ENCODE data around the gene KCNN3.

KCNN3 gene

DNA sequence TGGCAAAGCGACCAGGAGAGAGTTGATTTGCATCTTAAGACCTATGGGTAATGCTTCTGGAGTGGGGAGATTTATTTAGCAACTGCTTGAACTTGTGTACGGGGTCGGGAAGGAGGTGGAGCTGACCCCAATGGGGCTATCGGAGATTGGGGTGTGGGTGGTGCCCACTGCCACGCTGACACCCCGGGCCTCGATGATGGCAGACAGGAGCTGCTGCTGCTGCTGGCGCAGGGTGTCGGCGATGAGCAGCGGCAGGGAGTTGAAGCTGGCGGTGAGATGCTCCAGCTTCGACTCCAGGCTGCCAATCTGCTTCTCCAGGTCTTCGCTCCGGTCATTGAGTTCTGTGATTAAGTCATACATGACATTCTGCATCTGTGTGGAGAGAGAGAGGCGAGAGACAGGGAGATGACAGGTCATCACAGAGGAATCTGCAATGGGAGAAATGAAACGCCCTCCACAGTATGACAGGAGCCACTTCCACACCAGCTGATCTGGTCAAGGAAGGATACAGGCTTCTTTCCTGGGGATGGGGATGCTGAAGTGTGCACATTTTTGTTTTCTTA is 162.1 kb downstream of the KCNN3 start:
- TF ChIP-seq, protein P1, sequence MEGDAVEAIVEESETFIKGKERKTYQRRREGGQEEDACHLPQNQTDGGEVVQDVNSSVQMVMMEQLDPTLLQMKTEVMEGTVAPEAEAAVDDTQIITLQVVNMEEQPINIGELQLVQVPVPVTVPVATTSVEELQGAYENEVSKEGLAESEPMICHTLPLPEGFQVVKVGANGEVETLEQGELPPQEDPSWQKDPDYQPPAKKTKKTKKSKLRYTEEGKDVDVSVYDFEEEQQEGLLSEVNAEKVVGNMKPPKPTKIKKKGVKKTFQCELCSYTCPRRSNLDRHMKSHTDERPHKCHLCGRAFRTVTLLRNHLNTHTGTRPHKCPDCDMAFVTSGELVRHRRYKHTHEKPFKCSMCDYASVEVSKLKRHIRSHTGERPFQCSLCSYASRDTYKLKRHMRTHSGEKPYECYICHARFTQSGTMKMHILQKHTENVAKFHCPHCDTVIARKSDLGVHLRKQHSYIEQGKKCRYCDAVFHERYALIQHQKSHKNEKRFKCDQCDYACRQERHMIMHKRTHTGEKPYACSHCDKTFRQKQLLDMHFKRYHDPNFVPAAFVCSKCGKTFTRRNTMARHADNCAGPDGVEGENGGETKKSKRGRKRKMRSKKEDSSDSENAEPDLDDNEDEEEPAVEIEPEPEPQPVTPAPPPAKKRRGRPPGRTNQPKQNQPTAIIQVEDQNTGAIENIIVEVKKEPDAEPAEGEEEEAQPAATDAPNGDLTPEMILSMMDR (IDR thresholded peaks at IDR 0.05): no peak
- Histone ChIP-seq H3K27ac (no peak overlapping the region), H3K4me3 (no peak overlapping the region)
- no peak for DNase-seq (ENCODE audit: low spot score)

DNA sequence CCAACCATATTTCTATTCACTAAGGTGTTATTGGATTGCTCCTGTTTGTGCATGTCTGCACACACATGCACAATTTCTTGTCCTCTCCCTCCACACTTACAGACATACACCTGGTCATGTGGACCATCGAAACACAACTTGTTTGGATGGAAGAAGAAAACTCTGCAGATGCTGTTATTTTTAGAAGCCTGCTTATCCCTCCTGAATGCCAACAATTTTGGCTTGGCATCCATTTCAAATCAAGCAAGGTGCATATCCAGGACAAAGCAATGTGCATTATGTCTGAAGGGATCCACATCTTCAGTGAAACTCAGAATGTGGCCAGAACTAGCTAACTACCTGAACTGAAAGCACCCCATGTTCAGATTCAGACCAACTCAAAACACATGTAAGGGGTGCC is 163.2 kb downstream of the KCNN3 start:
- TF ChIP-seq, protein P1 (IDR thresholded peaks at IDR 0.05): no peak
- DNase-seq (ENCODE audit: low spot score): no peak
- no peak overlapping the region for H3K4me3 ChIP-seq

DNA sequence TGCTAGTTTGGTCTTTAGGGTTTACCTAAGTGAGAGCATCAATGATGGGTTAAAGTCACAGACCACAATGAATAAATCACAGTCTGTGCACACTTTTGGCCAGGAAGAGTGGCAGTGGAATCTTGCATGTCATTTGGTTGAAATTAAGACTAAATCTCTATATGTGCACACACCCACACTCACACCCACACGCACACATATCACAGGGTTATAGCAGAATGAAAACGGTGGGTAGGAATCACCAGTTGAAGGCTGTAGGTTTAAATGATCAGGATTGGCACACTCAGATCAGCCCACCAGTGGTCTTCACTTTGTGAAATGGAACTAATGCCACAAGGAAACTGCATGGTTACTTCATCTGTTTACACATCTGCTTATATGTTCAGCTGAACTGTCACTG is 164.5 kb downstream of the KCNN3 start:
- DNase-seq (ENCODE audit: low spot score): no peak
- Histone ChIP-seq H3K27ac (no peak overlapping the region), H3K4me3 (no peak overlapping the region)
- TF ChIP-seq, protein P1 (IDR thresholded peaks at IDR 0.05): no peak

More for the DNA sequence above, 163.2 kb downstream of the KCNN3 start:
- no peak overlapping the region for H3K27ac ChIP-seq

DNA sequence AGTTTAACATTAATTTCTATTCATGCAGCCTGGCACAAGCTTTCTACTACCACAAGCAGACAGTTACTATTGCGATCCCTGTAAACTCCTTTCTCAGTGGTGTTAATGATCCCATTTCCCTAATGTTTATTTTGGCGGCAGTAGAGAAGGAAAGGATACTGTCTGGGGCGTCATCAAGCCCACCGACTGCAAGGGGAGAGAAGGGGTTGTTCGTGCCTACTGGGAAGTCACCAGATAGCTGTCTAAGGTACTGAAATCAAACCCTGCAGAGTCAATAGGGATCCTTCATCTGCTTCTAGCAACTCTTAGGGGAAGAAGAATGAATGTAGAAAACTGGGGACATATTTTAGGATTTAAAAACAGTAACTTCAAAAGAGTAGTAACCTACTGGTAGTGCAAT is 166.9 kb downstream of the KCNN3 start:
- no peak for DNase-seq (ENCODE audit: low spot score)
- TF ChIP-seq, protein P1 (IDR thresholded peaks at IDR 0.05): no peak

DNA sequence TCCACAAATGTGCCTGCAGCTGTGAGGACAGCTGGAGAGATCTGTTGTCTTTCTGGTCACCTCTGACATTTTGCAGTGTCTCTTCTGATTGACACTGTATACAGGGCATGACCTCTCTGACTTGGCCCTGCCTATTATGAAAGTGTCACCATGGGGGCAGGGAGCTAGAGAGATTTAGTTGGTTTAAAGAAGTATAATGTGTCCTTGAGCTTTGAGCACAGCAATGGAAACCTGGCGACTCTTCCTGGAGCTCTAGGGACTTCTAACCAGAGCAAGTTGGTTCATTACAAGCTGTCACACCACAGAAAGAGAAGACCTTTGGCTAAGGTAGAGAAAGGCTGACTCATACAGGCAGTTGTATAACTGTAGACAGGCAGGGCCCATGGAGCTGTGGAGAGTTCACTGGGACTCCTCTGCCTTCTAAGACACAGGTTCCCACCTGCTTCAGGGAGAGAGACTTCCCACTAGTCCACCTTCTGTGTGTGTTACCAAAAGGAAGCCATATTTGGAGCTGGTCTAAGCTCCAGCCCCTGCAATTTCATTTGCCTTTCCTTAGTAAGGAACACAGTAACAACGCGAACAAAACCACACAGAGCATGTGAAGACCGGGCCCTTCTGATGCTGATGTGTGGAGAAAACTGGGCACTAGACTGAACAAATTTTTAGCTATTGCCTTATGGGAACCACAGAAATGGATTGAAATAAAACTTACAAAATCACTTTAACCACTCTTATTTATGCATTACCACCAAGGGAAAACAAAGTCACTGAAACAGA is 171.6 kb downstream of the KCNN3 start:
- TF ChIP-seq, protein P1 (IDR thresholded peaks at IDR 0.05): no peak
- Histone ChIP-seq H3K4me3 (no peak overlapping the region), H3K27ac (no peak overlapping the region)
- no peak for DNase-seq (ENCODE audit: low spot score)

More for the DNA sequence above, 166.9 kb downstream of the KCNN3 start:
- H3K4me3 ChIP-seq: no peak overlapping the region
- no peak overlapping the region for H3K27ac ChIP-seq

DNA sequence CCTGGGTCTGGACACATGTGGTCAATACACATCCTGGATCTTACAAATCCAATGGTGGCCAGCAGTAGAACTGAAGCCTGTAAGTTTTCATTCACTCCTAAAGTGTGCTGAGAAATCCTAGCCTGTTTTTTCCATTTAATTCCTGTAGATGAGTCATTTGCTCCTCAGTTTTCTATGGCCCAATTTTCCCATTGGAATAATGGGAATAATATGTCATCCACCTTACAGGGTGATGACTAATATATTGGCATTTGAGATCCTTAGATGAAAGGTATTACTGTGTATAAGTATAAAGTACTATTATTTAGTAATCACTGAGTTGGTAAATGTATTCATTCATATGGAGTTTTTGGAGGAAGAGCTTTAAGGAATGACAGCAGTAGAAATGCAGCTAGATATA is 172.4 kb downstream of the KCNN3 start:
- TF ChIP-seq, protein P1 (IDR thresholded peaks at IDR 0.05): no peak
- DNase-seq (ENCODE audit: low spot score): no peak
- no peak overlapping the region for H3K27ac ChIP-seq
- H3K4me3 ChIP-seq: no peak overlapping the region

DNA sequence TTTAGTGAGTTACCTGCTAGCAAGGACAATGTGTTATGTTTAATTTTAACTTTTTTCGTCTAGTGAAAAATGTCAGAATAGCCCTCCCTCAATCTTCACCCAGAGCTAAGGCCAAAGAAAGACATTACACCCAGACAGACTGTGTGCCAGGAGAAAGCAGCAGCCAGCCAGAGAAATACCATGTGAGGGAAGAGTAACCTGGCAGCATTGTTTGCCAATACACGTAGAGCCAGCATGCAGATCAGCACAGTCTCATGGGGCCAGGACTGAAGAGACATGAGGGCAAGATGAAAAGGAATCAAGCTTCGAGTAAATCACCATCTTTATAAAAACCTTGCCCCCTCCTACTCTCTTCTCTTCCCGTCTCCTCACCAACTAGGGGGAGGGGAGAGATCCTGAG is 173.6 kb downstream of the KCNN3 start:
- Histone ChIP-seq H3K4me3 (no peak overlapping the region), H3K27ac (no peak overlapping the region)
- DNase-seq (ENCODE audit: low spot score): no peak
- TF ChIP-seq, protein P1 (IDR thresholded peaks at IDR 0.05): no peak
